Activated T-cell treated with anti-CD3 and anti-CD28 coated beads, Interleukin-2, amount 50 U/mL, for 72 hours (primary cell): Measurements from ENCODE around the gene C1orf116. TPM values are rescaled to one million over a fixed set of nuclear protein-coding genes. Genes with fewer than 3 reads are reported as not detected.

Experiments used
- ATAC-seq, 2 donors: fragments of 150-1000 bp; cut with Tn5 transposase; replicated peaks in 1 of 2; 2 replicates each; pipeline ENCODE4 v1.10.0; 2021; ENCODE audit warnings: moderate library complexity in 2 of 2, mild to moderate bottlenecking in 1 of 2
- DNase-seq, 2 donors: peaks; one replicate each; pipeline ENCODE4 v3.0.0; 2021 to 2022; ENCODE audit warnings: mixed read lengths in 1 of 2
- H3K27ac Mint-ChIP-seq: one replicate; pipeline ENCODE4 v1.8.0; 2022; ENCODE audit warnings: mild to moderate bottlenecking, moderate library complexity, mixed read lengths
- H3K27me3 Mint-ChIP-seq: one replicate; pipeline ENCODE4 v1.8.0; 2022; ENCODE audit warnings: low read depth, mixed read lengths
- H3K36me3 Mint-ChIP-seq, 2 donors: one replicate each; pipeline ENCODE4 v1.8.0; 2022; ENCODE audit warnings: mixed read lengths in 2 of 2, mild to moderate bottlenecking in 1 of 2; ENCODE audit not compliant: insufficient read depth in 2 of 2
- H3K4me1 Mint-ChIP-seq: one replicate; pipeline ENCODE4 v1.8.0; 2022; ENCODE audit warnings: low read depth, mixed read lengths
- H3K4me3 Mint-ChIP-seq, 2 donors: one replicate each; pipeline ENCODE4 v1.8.0; 2022; ENCODE audit warnings: mild to moderate bottlenecking in 2 of 2, mixed read lengths in 2 of 2, moderate library complexity in 2 of 2
- H3K9me3 Mint-ChIP-seq, 2 donors: one replicate each; pipeline ENCODE4 v1.8.0; 2022; ENCODE audit warnings: mixed read lengths in 2 of 2
- total RNA-seq, 2 donors: library from RNA; stranded (reverse); gene quantifications; one replicate each; pipeline ENCODE4 v1.2.3, GENCODE V29; 2022

The C1orf116 gene
- total RNA-seq, 2 donors from 2014 or later: 0.12 to 0.21 TPM

- H3K36me3 Mint-ChIP-seq: no peaks in the 10 kb centered on the region
- H3K4me3 Mint-ChIP-seq: no peak overlapping the region
- DNase-seq (no peak), ATAC-seq (no peak)
- H3K27ac Mint-ChIP-seq: no peak overlapping the region
- no peaks in the 10 kb centered on the region for H3K9me3 Mint-ChIP-seq
- peaks cover 20% of the 10 kb centered on the region for H3K4me1 Mint-ChIP-seq
- peaks cover 10% of the 10 kb centered on the region for H3K27me3 Mint-ChIP-seq
These were observed 7.0 kb upstream of the C1orf116 start for GRCh38 chr1:207039380-207040180.

DNA sequence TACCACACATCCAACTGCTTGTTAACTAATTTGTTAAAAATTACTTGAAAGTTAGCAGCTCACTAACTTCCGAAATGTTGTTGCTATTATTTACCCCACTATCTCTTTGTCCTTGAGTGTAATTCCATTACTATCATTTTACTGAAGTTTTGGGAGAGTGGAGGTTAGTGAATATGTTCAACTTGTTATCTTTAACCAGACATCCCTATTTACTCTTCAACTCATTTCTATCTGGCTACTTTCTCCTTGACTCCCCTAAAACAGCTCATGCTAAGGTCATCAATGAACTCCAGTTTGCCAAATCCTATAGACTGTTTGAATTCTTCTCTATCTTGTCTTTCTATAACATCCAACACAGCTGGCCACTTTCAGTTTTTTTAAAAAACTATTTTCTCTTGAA, 4.3 kb upstream of the C1orf116 start:
- Mint-ChIP-seq H3K9me3 (no peaks in the 10 kb centered on the region), H3K27ac (no peak overlapping the region), H3K4me1 (no peaks in the 10 kb centered on the region), H3K36me3 (no peaks in the 10 kb centered on the region), H3K4me3 (no peak overlapping the region), H3K27me3 (peaks cover 26% of the 10 kb centered on the region)
- ATAC-seq: no peak
- DNase-seq: no peak

- Mint-ChIP-seq H3K36me3 (no peaks in the 10 kb centered on the region), H3K27ac (no peak overlapping the region), H3K4me1 (no peaks in the 10 kb centered on the region), H3K4me3 (no peak overlapping the region), H3K27me3 (peaks cover 35% of the 10 kb centered on the region), H3K9me3 (no peaks in the 10 kb centered on the region)
- ATAC-seq: peak; percentile 44 to 76
- peak in 1 of 2 donors; percentile 13 for DNase-seq
These were observed 3.5 kb upstream of the C1orf116 start for GRCh38 chr1:207035877-207036551.

DNA sequence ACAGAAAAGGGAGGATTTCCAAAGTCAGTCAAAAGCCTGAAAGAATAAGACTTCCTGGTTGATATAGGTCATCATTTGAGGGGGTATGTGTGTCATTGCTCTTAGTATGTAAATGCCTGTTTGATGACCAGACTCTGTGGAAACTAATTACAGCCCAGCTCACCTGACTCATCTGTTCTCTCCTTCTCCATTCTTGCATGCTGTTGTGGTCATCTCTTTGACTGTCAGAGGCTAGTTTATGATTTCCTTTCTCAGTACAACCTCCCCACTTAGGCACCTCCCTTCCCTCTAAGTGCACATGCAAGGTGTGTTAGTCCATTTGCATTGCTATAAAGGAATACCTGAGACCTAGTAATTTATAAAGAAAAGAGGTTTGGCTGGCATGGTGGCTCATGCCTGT, 2.4 kb upstream of the C1orf116 start:
- Mint-ChIP-seq H3K9me3 (no peaks in the 10 kb centered on the region), H3K4me1 (no peaks in the 10 kb centered on the region), H3K27ac (no peak overlapping the region), H3K4me3 (no peak overlapping the region), H3K36me3 (no peaks in the 10 kb centered on the region), H3K27me3 (peaks cover 45% of the 10 kb centered on the region)
- peak; percentile 72 to 81 for ATAC-seq
- DNase-seq: no peak

GRCh38 chr1:207034208-207034607, 1.7 kb upstream of the C1orf116 start:
- Mint-ChIP-seq H3K27ac (no peak overlapping the region), H3K9me3 (no peaks in the 10 kb centered on the region), H3K4me3 (no peak overlapping the region), H3K4me1 (no peaks in the 10 kb centered on the region), H3K36me3 (no peaks in the 10 kb centered on the region), H3K27me3 (peaks cover 49% of the 10 kb centered on the region)
- DNase-seq (no peak), ATAC-seq (no peak)

DNA sequence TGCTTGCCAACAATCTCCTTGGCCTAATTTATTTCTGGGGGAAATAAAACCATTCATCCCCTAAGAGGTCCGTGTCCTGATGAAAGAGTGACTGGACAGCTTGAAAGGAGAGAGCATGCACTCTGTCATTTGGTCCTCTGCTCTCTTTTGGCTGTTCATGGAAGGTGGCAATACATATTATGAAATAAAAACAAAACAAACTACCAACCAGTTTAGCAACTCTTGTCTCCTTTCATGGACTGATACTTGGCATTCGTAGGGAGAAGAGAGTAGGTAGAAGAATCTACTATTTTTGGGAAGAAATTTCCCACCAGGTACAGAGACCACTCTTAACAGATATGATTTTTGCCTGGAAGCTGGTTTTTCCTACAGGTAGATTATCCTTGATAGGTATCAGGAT, 746 bp upstream of the C1orf116 start:
- H3K27me3 Mint-ChIP-seq: peaks cover 49% of the 10 kb centered on the region
- no peaks in the 10 kb centered on the region for H3K9me3 Mint-ChIP-seq

GRCh38 chr1:207031632-207032264, 808 bp downstream of the C1orf116 start:
- Mint-ChIP-seq H3K27me3 (peaks cover 49% of the 10 kb centered on the region), H3K27ac (no peak overlapping the region), H3K9me3 (no peaks in the 10 kb centered on the region), H3K4me1 (no peaks in the 10 kb centered on the region), H3K36me3 (no peaks in the 10 kb centered on the region), H3K4me3 (no peak overlapping the region)
- ATAC-seq (no peak), DNase-seq (no peak)

More for the DNA sequence above, 746 bp upstream of the C1orf116 start:
- H3K4me3 Mint-ChIP-seq: no peak overlapping the region
- no peaks in the 10 kb centered on the region for H3K36me3 Mint-ChIP-seq
- H3K27ac Mint-ChIP-seq: no peak overlapping the region
- DNase-seq (no peak), ATAC-seq (no peak)
- H3K4me1 Mint-ChIP-seq: no peaks in the 10 kb centered on the region

- Mint-ChIP-seq H3K27ac (no peak overlapping the region), H3K36me3 (no peaks in the 10 kb centered on the region), H3K9me3 (no peaks in the 10 kb centered on the region), H3K4me1 (no peaks in the 10 kb centered on the region), H3K27me3 (peaks cover 53% of the 10 kb centered on the region), H3K4me3 (no peak overlapping the region)
- ATAC-seq (no peak), DNase-seq (no peak)
These were observed 1.5 kb downstream of the C1orf116 start for GRCh38 chr1:207031016-207031415.

DNA sequence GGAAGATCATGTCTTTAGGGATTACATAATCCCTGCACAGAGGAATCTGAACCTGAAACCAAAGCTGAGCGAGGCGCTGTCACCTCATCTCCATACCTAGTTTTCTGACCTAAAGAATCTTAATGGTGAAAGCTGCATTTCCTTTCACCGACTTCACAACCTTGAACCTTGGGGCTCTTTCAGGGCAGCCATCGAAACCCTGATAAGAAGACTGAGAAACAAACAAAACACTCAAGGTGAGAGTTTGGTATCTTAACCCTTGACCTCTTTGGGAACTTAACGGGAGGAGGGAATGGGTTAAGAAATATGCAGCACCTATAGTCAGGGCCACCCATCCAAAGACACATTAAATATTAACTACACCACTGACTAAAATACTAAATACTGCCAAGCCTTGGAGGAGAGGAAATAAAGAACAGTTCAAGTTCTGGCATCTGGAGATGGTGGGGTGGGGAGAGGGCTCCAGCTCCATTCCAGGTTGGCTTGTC, 2.0 kb downstream of the C1orf116 start:
- H3K36me3 Mint-ChIP-seq: no peaks in the 10 kb centered on the region
- H3K27ac Mint-ChIP-seq: peak overlapping the region; percentile 9

DNA sequence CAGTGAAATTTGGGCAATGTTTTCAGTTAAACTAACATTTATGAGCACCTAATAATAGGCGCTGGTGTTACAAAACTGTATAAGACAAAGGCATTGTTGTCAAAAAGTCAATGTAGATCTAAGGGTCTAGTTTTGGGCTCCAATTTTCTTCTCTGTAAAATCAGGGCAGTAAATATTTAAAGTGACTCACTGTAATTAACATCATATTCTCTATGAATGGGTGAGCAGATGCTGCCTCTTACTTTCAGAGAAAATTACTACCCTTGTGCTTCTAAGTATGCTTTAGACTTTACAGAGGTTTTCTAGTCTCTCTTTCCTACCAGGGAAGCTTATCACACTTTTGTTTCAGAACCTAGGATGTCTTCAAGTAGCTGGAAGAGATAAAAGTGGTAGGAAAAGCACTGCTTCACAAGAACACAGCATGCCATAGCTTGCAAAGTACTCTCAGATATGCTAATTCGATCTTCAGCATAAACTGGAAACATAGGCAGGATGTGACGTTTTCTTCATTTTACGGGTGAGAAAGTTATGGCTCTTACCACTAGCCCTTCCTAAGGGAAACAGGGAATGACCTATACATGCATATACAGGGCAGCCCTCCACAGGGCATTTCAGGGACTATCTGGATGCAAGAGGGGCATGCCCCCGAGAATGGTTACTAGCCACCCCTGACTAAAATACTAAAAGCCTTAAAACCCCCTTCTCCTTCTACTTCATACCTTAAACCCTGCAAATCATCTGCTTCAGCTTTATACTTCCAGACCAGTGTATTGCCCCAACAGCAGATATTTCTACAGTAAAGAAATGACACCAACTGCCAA, 2.6 kb downstream of the C1orf116 start:
- Mint-ChIP-seq H3K27ac (peak overlapping the region; percentile 9), H3K4me1 (peaks cover under 1% of the 10 kb centered on the region), H3K36me3 (no peaks in the 10 kb centered on the region), H3K27me3 (peaks cover 53% of the 10 kb centered on the region), H3K9me3 (no peaks in the 10 kb centered on the region), H3K4me3 (no peak overlapping the region)
- DNase-seq: no peak
- ATAC-seq: no peak

More for the DNA sequence above, 2.0 kb downstream of the C1orf116 start:
- Mint-ChIP-seq H3K9me3 (no peaks in the 10 kb centered on the region), H3K4me3 (no peak overlapping the region), H3K27me3 (peaks cover 56% of the 10 kb centered on the region), H3K4me1 (no peaks in the 10 kb centered on the region)
- DNase-seq: no peak
- no peak for ATAC-seq

DNA sequence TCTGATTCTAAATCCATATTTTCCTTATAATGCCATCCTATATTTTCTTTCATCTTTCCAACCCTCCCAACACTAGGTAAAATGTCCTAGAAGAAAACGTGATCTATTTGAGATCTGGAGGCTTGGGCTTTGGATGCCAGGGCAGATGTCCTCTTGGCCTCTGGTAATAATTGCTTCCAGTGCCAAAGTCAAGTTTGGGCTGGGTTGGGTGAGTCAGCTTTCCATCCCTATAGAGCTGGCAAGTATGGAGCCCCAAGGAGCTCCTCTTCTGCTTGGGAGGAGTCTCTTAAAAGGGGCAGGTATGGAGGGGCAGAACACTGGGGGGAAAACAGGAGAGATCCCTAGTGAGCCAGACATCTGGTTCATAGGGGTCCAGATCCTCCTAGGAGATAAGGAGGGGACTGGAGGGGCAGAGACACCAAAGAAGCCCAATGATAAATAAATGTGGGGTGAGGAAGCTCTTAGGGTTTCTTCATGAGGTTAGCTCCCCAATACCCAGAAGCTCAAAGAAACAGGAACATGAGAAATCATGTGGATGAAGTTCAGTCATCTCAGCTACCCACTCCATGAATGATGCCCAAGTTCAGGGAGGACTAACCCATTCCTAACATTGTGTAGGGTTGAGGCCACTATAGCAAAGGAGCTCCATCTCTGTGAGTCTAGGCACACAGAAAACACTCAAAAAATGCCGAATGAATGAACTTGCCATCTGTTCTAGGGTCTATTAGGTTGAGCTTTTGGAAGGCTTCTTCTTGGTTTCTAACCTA, 3.5 kb downstream of the C1orf116 start:
- no peak for DNase-seq
- no peaks in the 10 kb centered on the region for H3K36me3 Mint-ChIP-seq
- no peak for ATAC-seq
- peaks cover 9% of the 10 kb centered on the region for H3K4me1 Mint-ChIP-seq
- H3K9me3 Mint-ChIP-seq: no peaks in the 10 kb centered on the region
- peaks cover 52% of the 10 kb centered on the region for H3K27me3 Mint-ChIP-seq
- H3K27ac Mint-ChIP-seq: no peak overlapping the region
- H3K4me3 Mint-ChIP-seq: no peak overlapping the region

DNA sequence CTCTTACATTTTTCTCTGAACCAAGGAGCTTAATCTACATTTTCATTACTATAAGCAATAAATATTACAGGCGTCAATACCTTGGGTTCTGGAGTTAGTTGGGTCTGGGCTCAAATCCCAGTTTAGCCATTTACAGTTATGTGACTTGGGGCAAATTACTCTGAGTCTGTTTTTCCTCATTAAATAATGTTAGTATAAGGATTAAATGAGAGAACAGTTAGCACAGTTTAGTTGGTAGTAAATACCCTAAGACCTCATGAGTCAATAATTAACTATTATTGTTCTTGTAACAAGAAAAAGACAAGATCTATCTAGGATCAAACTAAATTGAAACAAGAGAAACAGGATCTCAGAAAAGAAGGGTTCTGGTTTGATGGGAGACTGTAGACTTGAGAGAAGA, 4.6 kb downstream of the C1orf116 start:
- H3K9me3 Mint-ChIP-seq: no peaks in the 10 kb centered on the region
- no peak overlapping the region for H3K27ac Mint-ChIP-seq
- ATAC-seq: no peak
- H3K36me3 Mint-ChIP-seq: no peaks in the 10 kb centered on the region
- DNase-seq: no peak
- H3K4me1 Mint-ChIP-seq: peaks cover 12% of the 10 kb centered on the region
- H3K27me3 Mint-ChIP-seq: peaks cover 46% of the 10 kb centered on the region
- H3K4me3 Mint-ChIP-seq: no peak overlapping the region
